ENCODE data around the gene TMEM100.

- TF ChIP-seq POLR2AphosphoS5 (IDR thresholded peaks at IDR 0.05) (no peak), CTCF (IDR thresholded peaks at IDR 0.05; ENCODE audit: poor library complexity, severe bottlenecking) (no peak), EP300 (conservative IDR thresholded peaks at IDR 0.05; ENCODE audit: poor library complexity, severe bottlenecking) (no peak), EZH2 (IDR thresholded peaks at IDR 0.05; ENCODE audit: borderline replicate concordance, insufficient read depth, low read length, poor library complexity, severe bottlenecking) (no peak), SMC3 (conservative IDR thresholded peaks at IDR 0.05; ENCODE audit: poor library complexity) (no peak), RAD21 (conservative IDR thresholded peaks at IDR 0.05) (no peak), TAF1 (IDR thresholded peaks at IDR 0.05; ENCODE audit: low read depth) (no peak), REST (IDR thresholded peaks at IDR 0.05; ENCODE audit: borderline replicate concordance) (no peak), MXI1 (conservative IDR thresholded peaks at IDR 0.05; ENCODE audit: poor library complexity, severe bottlenecking) (no peak)
Measured at GRCh38 chr17:55751720-55752250, 29.1 kb upstream of the TMEM100 start.
